CD4-positive, alpha-beta T cell treated with Interleukin-10 for 1 hour (primary cell): ENCODE data around the gene LAMTOR5.
"Not testable (repeated sequence)": the region's sequence is repeated elsewhere in the genome, so short reads cannot be mapped to it uniquely, and the experiment has no call there.

Experiments used
- DNase-seq: peaks from one replicate; pipeline ENCODE4 v3.0.0-alpha.2; 2020

LAMTOR5 gene

DNA sequence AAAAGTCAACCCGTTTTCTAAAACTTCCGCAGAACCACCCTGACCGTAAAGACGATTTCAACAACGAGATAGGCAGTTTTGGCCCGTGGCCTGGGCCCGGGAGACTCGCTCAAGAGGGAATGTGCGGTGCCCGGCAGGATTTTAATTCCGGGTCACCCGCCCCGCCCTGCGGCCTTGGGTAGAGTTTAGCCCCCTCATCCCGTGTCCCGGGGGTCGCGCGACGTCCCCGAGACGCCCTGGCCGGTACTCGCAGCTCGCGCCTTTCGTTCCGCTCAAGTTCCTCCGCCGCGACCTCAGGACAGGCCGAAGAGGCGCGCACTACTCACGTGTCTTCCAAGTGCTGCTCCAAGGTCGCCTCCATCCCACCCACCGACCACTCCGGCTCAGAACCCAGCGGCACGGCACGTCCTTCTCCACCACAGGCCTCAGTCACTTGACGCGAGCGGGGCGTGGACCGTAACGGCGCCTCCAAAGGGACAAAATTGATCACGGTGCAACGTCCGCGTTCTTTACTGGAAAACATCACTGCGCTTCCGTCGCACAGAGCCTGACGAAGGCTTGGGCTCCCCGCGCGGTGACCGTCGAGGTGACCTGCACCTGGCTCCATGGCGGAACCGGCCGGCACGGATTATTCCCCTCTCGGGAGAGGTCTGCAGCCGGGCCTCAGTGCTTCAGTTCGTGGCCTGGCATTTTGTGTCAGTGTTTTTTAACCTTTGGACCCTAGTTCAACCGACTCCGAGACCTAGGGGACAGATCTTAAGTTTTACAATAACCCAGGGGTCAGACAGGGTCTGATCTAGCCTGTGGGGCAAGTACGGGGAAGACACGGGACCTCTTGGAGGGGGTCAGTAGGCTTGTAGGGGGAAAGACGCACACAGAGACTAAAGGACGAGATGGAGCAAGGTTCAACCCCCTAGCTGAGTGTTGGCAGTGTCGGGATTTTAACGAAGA lies at the start of gene LAMTOR5:
Gene LAMTOR5, minus strand, starts transcription at position 435 of the 951 bp plus-strand sequence. Its CDS starts 74 bp downstream, at position 361.
- peak; percentile 94 for DNase-seq

DNA sequence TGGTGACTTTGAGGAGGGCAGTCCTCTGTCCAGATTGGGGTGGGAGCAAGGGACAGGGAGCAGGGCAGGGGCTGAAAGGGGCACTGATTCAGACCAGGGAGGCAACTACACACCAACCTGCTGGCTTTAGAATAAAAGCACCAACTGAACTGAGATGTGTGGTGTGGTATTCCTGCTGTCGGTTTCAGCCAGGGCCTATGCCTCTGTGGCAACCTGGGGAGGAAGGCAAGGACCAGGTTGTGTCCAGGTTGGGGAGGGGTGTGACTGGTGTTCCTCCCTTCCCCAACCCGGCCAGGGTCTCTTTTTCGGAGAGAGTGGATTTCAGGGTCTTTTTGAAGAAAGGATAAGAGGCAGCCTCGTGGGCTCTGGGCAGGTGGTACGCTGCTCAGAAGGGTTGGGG lies 49.7 kb upstream of the LAMTOR5 start:
- no peak for DNase-seq

DNA sequence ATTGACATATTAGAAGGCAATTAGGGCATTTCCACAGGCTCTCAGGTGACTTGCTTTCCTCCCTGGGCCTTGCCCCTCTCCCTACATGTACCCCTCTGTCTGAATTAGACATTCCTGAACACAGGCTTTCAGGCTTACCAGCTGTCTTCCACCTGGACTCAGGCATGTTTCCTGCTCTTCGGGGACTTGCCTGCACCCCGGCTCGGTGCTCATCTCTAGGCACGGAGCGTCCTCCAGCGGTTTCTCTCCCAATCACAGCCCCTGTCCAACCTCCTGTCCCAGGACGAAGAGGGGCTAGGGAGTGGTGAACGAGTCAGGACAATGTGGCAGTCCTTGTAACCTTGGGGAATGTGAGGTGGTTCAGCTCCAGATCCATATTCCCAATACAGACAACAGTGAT lies 47.7 kb upstream of the LAMTOR5 start:
- DNase-seq: no peak

DNA sequence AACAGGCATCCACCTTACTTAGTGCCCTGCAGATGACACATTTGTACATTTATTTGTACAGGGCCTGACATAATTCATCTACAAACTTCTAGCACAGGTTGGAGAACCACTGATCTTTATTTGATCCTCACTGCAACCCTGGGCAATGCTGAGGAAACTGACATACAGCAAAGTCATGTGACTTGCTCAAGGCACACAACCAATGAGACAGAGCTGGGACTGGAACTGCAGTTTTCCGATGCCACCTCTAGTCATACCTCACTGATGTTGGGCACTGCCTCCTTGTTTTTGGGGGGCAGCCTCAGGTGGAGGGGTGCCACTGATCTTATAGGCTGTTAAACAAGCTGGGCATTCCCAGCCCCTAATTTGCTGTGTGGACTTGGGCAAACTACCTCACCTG lies 46.8 kb upstream of the LAMTOR5 start:
- no peak for DNase-seq

DNA sequence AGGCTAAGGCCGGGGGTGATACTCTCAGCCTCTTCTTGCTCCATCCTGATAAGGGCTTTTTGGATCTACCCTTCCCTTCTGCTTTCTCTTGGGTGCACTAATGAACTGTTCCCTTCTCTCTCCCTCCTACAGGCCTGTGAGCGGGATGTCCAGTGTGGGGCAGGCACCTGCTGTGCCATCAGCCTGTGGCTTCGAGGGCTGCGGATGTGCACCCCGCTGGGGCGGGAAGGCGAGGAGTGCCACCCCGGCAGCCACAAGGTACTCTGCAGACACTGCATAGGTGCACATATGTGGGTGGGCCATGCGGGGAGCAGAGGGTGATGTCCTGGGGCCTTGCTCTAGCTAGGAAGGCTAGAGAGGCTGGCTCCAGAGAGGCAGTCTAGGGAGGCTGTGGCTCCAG lies 46.3 kb upstream of the LAMTOR5 start:
- DNase-seq: no peak

DNA sequence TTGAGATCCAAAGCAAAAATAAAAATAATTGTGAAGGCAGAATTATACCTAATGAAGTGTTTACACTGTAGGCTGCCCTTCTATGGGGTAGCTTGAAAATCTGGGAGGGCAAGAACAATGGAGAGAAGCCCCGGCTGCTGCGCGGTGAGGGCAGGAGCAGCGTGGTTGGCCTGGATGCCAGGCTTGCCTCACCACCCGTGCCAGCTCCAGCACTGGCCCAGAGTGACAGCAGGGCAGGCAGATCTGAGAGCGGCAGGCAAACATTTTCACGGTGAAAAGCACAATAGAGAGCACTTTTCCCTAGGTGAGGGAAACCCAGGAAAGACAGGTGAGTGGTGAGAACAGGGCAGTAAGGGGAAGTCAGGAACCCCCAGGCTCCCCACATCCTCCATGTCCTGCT lies 44.8 kb upstream of the LAMTOR5 start:
- DNase-seq: no peak

DNA sequence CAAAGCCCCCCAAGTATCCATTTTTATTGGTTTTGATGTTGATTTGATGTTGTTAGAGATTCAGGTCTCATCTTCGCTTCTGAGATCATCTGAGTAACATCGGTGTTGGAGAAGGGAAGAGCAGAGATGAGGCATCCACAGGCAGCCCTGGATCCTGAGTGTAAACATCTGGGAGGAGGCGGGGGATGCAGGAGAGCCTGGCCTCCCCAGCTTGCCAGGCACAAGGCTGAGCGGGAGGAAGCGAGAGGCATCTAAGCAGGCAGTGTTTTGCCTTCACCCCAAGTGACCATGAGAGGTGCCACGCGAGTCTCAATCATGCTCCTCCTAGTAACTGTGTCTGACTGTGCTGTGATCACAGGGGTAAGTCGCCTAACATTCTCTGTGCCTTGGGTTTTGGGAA lies 43.4 kb upstream of the LAMTOR5 start, which contains the start of gene PROK1:
Gene PROK1, plus strand, starts transcription at position 221 of the 400 bp plus-strand sequence. Its CDS starts 68 bp downstream, at position 289.
- DNase-seq: no peak

DNA sequence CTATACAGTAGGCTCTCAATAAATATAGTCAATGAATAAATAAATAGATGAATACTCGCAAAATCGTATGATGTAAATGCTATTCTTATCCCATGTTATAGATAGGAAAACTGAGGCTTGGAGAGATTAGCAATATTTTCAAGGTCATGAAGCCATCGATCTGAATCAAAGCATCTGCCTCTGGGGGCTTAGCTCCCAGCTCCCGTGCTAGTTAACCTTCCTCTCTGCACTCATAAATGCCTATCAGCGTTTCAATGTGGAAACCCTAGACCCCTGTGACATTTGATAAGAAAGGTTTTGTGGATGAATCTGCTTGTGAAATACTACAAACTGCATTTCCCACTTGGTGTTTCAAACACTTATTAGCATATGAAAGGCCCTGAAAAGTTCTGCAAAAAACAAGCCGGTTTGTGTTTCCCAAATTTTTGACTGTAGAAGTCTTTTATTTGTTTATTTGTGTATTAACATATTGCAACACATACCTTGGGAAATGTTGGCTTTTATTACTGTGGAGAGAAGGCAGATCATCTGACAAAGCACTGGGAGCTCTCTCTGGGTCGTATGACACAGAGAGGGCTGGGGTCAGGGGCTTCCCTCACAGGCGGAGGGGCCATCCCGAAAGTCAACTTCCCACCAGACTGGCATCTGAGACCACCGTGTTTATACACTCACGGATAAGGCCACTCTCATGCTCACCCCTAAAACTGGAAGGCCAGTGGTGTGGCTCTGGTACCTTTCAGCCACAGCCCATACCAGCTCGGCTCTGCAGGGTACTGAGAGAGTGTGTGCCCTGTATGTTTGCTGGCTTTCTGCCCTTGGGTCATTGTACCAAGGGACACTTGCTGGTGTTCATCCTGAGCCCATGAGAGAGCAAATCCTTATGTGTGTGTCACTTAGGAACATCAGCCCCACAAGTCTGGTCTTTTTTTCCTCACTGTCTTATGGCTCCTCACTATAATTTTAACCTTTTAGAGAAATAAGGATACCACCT lies 42.5 kb upstream of the LAMTOR5 start:
- no peak for DNase-seq

DNA sequence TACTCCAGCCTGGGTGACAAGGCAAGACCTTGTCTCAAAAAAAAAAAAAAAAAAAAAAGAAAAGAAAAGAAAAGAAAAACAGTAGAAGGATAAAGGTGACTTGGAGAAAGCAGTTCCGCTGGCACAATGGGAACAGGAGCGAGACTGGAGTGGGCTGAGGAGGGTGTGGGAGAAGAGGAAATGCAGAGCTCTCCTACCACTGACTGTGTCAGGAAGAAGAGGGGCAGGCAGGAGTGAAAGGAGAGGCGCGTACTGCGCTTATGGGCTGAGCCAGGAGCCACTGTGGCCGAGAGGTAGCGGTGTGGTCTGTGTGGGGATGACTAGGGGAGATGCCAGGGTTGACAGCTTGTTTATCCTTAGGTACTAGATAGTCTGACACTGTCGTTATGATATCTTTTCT lies 37.1 kb upstream of the LAMTOR5 start:
- no peak for DNase-seq

DNA sequence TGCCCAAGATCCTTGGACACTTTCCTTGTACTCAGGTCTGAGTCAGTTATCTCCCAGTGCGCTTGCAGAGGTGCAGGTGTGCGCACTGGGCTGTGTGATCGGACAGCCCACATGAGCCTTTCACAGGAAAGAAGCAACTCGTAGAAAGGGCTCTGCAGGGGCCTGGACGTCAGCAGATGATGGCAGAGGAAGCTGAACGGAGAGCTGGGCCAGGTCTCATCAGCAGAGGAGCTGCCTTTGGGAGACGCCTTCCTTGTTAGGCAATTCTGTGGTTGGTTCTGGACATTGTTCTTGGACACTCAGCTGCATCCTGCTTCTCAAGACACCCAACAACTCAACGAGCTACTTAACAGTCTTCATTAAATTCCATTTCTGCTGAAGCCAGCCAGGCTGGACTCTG lies 36.0 kb upstream of the LAMTOR5 start:
- no peak for DNase-seq

DNA sequence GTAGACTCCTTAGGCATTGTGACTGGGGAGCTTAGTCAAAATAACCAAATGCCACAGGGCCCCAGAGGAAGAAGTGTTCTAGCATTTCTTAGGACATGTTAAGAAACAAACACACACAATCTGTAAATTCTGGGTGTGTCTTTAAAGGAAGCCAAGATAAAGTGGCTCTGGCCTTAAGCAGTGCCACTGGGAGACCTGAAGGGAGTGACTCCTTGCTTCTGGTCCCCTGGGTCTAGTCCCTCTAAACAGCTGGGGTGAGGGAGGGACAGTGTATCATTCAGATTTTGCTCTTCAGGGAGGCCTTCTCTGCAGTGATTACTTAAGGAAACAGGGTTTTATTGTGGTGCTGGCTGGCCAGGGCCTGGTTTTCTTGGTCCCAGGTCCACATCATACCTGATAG lies 34.4 kb upstream of the LAMTOR5 start:
- DNase-seq: no peak

DNA sequence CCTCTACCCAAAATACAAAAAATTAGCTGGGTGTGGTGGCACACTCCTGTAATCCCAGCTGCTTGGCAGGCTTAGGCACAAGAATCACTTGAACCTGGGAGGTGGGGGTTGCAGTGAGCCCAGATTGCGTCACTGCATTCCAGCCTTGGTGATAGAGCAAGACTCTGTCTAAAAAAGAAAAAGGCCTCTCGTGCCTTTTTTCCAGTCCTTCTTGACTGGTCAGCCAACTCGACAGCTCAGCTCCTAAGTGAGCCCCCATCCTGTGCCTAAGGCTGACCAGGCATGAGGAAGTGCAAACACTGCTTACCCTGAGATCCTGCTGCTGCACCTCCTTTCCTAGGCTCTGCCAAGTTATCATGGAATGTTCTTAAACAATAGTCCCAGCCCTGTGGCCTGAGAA lies 33.4 kb upstream of the LAMTOR5 start:
- no peak for DNase-seq

DNA sequence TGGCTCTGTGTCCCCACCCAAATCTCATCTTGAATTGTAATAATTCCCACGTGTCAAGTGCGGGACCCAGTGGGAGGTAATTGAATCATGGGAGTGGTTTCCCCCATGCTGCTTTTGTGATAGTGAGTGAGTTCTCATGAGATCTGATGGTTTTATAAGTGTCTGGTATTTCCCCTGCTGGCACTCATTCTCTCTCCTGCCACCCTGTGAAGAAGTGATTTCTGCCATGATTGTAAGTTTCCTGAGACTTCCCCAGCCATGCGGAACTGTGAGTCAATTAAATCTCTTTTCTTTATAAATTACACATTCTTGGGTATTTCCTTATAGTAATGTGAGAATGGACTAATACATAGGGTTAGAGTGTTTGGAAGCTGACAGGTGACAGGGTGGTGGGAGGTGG lies 32.4 kb upstream of the LAMTOR5 start:
- not testable (repeated sequence) for DNase-seq

DNA sequence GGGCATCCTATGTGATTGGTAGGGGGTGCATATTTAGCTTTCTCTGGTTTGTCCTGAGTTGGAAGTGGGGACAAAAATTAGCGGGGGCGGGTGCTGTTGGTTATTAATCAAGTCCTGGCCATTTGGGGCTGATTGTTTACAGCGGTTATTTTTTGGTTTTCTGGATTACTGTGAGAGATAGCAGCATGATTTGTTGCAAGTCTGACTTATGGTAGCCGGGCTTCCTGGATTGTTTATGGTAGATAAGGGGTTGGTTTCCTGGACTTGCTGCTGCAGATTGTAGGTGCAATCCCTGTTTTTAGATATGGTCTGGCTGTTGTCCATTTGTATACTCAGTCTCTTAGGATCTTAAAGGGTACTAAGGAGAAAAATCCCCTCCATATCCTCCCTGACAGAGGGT lies 31.4 kb upstream of the LAMTOR5 start:
- no peak for DNase-seq

DNA sequence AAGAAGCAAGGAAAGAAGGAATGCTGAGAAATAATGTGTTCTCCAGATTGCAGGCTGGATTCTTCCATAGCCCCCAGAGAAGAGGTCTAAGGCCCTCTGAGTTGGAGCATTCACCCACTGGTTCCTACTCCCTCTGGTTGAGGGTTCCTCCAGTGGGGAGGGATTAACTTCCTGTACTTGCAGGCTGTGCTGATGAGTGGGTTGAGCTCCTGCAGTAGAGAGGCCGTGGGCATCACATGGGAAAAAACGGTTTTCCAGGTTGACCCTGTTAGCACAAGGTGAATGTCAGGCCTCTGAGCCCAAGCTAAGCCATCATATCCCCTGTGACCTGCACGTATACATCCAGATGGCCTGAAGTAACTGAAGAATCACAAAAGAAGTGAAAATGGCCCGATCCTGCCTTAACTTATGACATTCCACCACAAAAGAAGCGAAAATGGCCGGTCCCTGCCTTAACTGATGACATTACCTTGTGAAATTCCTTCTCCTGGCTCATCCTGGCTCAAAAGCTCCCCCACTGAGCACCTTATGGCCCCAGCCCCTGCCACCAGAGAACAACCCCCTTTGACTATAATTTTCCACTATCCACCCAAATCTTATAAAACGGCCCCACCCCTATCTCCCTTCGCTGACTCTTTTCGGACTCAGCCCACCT lies 30.3 kb upstream of the LAMTOR5 start:
- DNase-seq: not testable (repeated sequence)

DNA sequence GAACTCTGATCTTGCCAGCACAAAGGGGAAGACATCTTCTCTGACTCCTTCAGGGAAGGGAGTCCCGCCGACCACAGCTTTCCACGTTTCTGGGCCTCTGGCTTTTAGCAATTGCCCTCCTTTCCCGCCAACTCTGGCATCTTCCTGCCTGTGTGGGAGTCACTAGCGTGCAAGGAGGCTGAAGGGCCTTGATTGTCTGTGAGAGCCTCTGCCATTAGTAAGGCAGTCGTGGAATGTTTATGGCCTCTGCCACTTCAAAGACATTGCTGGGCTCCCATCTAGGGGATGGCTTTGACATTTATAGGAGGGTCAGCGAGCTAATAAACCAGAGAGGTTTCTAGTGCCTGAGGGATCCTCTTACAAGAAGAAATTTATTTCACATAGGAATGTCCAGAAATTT lies 29.1 kb upstream of the LAMTOR5 start:
- DNase-seq: no peak

DNA sequence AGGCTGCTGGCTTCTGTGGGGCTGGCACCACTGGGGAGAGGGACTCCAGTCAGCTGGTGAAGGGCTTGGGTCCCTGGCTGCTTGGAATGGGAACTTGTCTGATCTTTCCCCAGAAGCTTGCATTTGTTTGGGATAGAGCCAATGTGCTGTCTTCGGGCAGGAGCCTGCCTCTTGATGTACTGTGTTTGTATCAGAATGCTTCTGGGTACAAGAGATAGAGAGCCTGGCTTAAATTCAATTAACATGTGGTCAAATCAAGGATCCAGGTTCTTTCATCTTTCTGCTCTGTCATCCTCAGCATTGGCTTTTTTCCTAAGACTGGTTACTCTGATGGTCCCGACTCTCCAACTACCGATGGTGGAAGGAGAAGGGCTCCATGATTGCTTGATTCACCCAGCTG lies 27.5 kb upstream of the LAMTOR5 start:
- no peak for DNase-seq

DNA sequence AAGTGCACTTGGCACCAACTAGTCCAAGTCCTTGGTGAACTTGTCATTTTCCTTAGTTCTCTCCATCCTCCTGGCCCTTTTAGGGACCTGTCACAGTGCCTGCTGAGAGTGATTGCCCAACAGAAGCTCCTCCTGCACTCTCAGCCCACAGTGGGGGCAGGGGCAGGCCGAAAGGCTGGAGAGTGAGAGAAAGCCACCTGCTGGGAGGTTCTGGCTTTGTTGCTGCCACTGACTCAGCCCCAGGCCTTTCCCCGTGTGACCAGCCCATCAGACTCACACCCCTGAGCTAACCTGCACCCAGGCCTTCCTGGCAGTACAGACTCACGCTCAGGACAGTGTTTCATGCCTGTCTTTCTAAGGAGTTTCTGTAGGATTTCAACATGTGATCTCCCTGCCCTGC lies 26.3 kb upstream of the LAMTOR5 start:
- no peak for DNase-seq

DNA sequence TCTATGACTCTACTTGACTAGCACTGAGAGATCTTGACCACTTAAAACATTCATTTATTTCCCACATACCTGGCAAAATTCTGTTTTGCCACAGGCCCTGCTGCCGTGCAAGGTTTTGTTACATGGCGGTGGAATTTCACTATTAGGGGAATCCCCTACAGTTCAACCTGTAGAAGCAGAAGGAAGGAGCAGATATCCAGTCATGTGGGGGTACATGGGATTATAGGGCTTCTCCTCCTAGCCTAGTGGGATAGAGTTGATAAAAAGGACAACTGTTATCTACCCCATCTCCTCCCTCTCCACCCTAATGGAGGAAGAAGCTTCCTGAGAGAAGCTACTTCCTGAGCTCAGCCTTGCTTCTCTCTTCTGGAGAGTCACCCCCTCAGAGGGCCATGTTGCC lies 25.7 kb upstream of the LAMTOR5 start:
- DNase-seq: no peak

DNA sequence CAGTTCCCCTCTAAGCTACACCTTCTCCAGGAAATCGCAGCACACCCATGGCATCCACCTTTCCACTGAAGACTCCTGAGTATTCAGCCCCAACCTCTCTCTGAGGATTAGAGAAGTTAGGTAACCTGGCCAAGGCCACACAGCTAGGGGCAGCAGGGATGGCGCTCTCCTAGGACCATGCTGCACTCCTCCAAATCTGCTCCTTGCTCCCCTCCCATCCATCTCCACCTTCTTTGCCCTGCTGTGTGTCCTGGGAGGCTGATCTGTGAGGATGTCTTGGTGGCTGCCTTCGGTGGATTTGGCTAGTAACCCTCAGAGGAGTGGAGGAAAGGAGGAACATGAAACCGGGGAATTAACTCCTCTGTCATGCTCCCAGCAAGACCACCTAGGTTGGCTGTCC lies 23.4 kb upstream of the LAMTOR5 start:
- no peak for DNase-seq

DNA sequence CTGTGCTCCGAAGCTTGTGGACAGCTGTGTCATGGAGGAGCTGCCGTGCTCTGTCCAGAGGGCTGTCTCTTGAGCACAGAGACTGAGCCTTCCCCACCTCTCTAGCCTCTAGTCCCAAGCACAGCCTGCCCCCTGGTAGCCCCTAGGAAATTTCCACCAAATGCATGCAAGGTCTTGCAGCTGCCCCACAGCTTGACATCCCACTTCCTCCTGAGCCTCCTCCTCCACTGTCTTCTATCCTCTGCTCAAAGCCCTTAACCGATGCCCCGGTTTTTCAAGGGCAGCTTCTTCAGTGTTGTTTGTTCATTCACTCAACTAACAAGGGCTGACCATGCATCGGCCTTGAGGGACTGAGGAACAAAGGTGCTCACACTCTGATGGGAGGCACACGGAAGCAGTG lies 22.9 kb upstream of the LAMTOR5 start:
- no peak for DNase-seq

DNA sequence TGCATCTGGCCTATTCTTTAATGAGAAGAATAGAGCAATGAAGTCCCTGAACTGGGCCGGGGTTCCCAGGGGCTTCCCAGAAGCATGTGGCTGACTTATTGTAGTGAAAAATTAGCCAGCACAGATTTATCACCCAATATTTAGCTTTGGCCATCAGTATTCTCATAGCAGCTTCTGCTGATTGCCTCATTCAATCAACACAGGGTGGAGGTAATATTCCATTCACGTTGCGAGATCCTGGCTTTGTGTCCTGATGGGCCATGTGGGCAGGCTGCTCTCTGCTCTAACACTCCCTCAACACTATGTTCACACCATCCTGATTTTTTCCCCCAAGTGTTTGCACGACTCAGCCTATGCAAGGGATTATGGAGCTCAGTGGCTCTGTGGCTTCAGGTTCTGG lies 21.5 kb upstream of the LAMTOR5 start:
- no peak for DNase-seq

DNA sequence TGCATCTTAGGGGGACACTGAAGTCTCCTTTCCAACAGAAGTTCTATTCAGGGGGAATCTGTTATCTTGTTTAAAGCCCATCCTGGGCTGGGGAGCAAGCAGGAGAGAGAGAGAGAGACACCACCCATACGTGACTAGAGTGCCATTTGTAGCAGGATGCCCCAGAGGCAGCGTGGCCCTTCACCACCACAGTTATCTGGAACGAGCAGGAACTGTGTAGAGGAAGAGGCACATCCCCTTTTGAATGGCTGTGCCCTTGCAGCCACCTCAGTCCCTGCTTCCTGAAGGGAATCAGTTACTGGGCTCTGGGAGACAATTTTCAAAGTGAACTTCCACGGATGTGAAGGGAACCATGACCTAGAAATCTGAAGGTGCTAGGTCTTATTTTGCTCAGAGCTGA lies 19.4 kb upstream of the LAMTOR5 start:
- DNase-seq: no peak
